ENCODE results near the gene CLTC. TPM values are rescaled to one million over a fixed set of nuclear protein-coding genes. Genes with fewer than 3 reads are reported as not detected.

CLTC gene
- polyA plus RNA-seq, 1 of the 3 experiments (the other 2 are of a cell fraction): 160 TPM

DNA sequence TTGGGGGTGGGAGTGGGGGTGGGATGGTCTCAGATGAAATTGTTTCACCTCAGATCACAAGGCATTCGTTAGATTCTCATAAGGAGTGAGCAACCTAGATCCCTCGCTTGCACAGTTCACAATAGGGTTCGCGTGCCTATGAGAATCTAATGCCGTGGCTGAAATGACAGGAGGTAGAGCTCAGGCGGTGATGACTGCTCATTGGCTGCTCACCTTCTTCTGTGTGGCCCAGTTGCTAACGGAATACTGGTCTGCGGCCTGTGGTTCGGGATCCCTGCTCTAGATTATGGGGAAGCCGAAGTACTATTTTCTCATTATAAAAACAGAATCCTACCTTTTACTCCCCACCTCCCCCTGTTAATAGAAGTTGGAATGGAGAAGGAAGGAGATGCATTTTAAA, 18.9 kb downstream of the CLTC start:
- Histone ChIP-seq H2AFZ (ENCODE audit: low read depth) (no peak overlapping the region), H3K79me2 (ENCODE audit: insufficient read depth) (peaks cover 100% of the 10 kb centered on the region), H3K4me3 (ENCODE audit: low read depth in 2 of 2, low read length in 1 of 2) (no peak overlapping the region), H3K9me2 (no peaks in the 10 kb centered on the region), H3K36me3 (replicated peaks in 1 of 2; ENCODE audit: control insufficient read depth in 1 of 2, insufficient read depth in 2 of 2, low read length in 1 of 2) (peaks cover 2 to 22% of the 10 kb centered on the region in 2 experiments), H3K27ac (ENCODE audit: low read depth in 2 of 2, low read length in 1 of 2) (no peak overlapping the region), H3K27me3 (ENCODE audit: insufficient read depth) (no peaks in the 10 kb centered on the region), H3K4me1 (ENCODE audit: control insufficient read depth in 1 of 2, insufficient read depth in 2 of 2, low read depth in 1 of 2, low read length in 1 of 2) (peaks cover 5 to 33% of the 10 kb centered on the region in 2 experiments), H3K9me3 (no peaks in the 10 kb centered on the region), H3K4me2 (no peak overlapping the region), H3K9ac (no peak overlapping the region), H3F3A (replicated peaks; ENCODE audit: insufficient read depth) (peaks cover 20% of the 10 kb centered on the region), H4K20me1 (ENCODE audit: insufficient read depth) (peaks cover 99% of the 10 kb centered on the region)
- WGBS (ENCODE audit: low lambda C conversion rate): 87% methylated on average over 10 of the region's 10 CpGs
- ChIA-PET POLR2A (interaction anchor here (1.1 kb wide), 1 partner anchor 19 kb away, joined by 4 read pairs; the partner anchor contains the start of gene CLTC), CTCF (interaction anchor here (1.0 kb wide), 1 partner anchor 23 kb away, joined by 3 read pairs; no protein-coding TSS in a partner anchor)
- no peak for DNase-seq
- TF ChIP-seq EZH2phosphoT487 (IDR thresholded peaks at IDR 0.05; ENCODE audit: borderline replicate concordance, low read depth) (no peak), SIN3A (IDR thresholded peaks at IDR 0.05; ENCODE audit: borderline replicate concordance, low read depth, low read length) (no peak), NRF1 (IDR thresholded peaks at IDR 0.05; ENCODE audit: low read depth, low read length) (no peak), FOXJ3 (CRISPR knock-in tag; IDR thresholded peaks at IDR 0.05) (no peak)

DNA sequence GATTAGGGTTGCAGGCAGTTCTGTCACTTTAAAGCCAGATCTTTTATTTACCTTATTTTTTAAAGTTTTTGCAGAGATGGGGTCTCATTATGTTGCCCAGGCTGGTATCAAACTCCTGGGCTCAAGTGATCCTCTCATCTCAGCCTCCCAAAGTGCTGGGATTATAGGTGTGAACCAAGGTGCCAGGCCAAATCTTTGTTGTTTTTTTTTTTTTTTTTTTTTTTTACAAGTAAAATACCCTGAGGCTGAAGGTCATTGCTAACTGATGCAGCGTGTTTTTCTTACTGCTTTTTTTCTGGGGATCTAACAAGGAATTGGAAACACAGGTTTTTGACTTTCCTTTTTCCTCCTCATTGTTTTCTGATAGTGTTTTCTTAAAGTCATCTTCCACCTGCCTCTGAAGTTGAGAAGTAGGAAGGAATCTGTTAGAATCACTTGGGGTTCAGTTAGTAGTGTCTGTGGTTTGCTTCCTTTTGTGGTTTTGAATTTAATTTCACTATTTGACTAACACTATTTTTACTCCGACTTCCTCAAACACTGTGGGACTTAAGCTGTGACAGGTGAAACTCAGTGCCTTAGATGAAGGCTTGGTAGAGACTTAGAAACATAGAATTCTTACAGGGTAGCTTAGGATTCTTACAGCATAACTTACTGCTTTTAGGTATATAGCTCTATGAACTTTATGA, 22.2 kb downstream of the CLTC start:
- no peak for DNase-seq
- Histone ChIP-seq H3F3A (replicated peaks; ENCODE audit: insufficient read depth) (peaks cover 25% of the 10 kb centered on the region), H3K4me2 (no peak overlapping the region), H3K9me3 (no peaks in the 10 kb centered on the region), H3K79me2 (ENCODE audit: insufficient read depth) (peaks cover 100% of the 10 kb centered on the region), H3K27me3 (ENCODE audit: insufficient read depth) (no peaks in the 10 kb centered on the region), H3K4me3 (ENCODE audit: low read depth in 2 of 2, low read length in 1 of 2) (no peak overlapping the region), H2AFZ (ENCODE audit: low read depth) (no peak overlapping the region), H3K9ac (no peak overlapping the region), H3K9me2 (no peaks in the 10 kb centered on the region), H3K36me3 (replicated peaks in 1 of 2; ENCODE audit: control insufficient read depth in 1 of 2, insufficient read depth in 2 of 2, low read length in 1 of 2) (peaks cover 33 to 47% of the 10 kb centered on the region in 2 experiments), H4K20me1 (ENCODE audit: insufficient read depth) (peaks cover 99% of the 10 kb centered on the region), H3K27ac (ENCODE audit: low read depth in 2 of 2, low read length in 1 of 2) (no peak overlapping the region), H3K4me1 (ENCODE audit: control insufficient read depth in 1 of 2, insufficient read depth in 2 of 2, low read depth in 1 of 2, low read length in 1 of 2) (peaks cover 2 to 15% of the 10 kb centered on the region in 2 experiments; a peak in 3 of 4 replicates)
- 95% methylated on average over 2 of the region's 2 CpGs for WGBS (ENCODE audit: low lambda C conversion rate)
- TF ChIP-seq POLR2AphosphoS5 (IDR thresholded peaks at IDR 0.05; ENCODE audit: low read depth, low read length) (no peak), CTCF (IDR thresholded peaks at IDR 0.05) (no peak), RXRA (IDR thresholded peaks at IDR 0.05; ENCODE audit: borderline replicate concordance, low read depth) (no peak), TAF1 (IDR thresholded peaks at IDR 0.05; ENCODE audit: borderline replicate concordance, low read depth, low read length) (no peak), RCOR1 (IDR thresholded peaks at IDR 0.05; ENCODE audit: low read length) (no peak), SMC3 (IDR thresholded peaks at IDR 0.05; ENCODE audit: low read depth, low read length) (no peak), FOXJ3 (CRISPR knock-in tag; IDR thresholded peaks at IDR 0.05) (no peak), TCF12 (IDR thresholded peaks at IDR 0.05) (no peak), EZH2phosphoT487 (IDR thresholded peaks at IDR 0.05; ENCODE audit: borderline replicate concordance, low read depth) (no peak), JUND (IDR thresholded peaks at IDR 0.05) (no peak), SIN3A (IDR thresholded peaks at IDR 0.05; ENCODE audit: borderline replicate concordance, low read depth, low read length) (no peak), CHD2 (IDR thresholded peaks at IDR 0.05; ENCODE audit: low read length, partially characterized antibody) (no peak), FOSL2 (IDR thresholded peaks at IDR 0.05; ENCODE audit: borderline replicate concordance, low read depth) (no peak), NFIC (IDR thresholded peaks at IDR 0.05; ENCODE audit: borderline replicate concordance) (no peak), EP300 (IDR thresholded peaks at IDR 0.05; ENCODE audit: borderline replicate concordance in 1 of 2, low read depth in 1 of 2, low read length in 1 of 2) (no peak)
- TF ChIP-seq, protein P1, sequence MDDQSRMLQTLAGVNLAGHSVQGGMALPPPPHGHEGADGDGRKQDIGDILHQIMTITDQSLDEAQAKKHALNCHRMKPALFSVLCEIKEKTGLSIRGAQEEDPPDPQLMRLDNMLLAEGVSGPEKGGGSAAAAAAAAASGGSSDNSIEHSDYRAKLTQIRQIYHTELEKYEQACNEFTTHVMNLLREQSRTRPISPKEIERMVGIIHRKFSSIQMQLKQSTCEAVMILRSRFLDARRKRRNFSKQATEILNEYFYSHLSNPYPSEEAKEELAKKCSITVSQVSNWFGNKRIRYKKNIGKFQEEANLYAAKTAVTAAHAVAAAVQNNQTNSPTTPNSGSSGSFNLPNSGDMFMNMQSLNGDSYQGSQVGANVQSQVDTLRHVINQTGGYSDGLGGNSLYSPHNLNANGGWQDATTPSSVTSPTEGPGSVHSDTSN (IDR thresholded peaks at IDR 0.05): no peak
- ChIA-PET CTCF (no interaction called here), POLR2A (interaction anchor here (0.7 kb wide), 1 partner anchor 24 kb away, joined by 3 read pairs; no protein-coding TSS in a partner anchor)

Data from SK-N-SH (cell line).